Activated CD4-positive, CD25-positive, alpha-beta regulatory T cell (primary cell): ENCODE measurements around the gene CALD1.

Experiments used
- DNase-seq, 4 experiments: peaks; one replicate each; lab custom pipeline; 2025; lab: John Stamatoyannopoulos, UW

Gene CALD1

GRCh38 chr7:134761266-134761665 lies 18.2 kb upstream of the CALD1 start:
- no peak for DNase-seq

DNA sequence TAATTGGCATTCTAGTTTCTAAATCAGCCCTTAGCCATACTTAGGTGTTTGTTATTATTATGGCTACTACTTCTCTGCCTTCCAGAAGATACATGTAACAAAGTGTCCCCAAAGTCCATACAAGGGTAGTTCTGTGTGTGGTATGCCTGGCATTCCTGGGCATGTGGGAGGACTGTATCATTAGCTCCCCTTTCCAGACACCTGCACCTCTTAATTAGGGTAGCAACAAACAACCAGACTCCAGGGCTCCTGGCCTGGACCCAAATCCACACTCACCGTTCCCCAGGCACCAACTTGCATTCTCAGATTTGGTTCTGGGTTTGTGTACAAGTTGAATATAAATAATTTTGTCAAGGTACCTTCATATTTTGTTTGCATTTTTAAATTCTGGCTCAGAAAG lies 15.5 kb upstream of the CALD1 start:
- no peak for DNase-seq

GRCh38 chr7:134764365-134764764 lies 15.1 kb upstream of the CALD1 start:
- DNase-seq, result no peak

- DNase-seq, result no peak
These were observed 12.5 kb upstream of the CALD1 start for GRCh38 chr7:134766779-134767519.

- no peak for DNase-seq
These were observed 11.8 kb upstream of the CALD1 start for GRCh38 chr7:134767520-134768168.

GRCh38 chr7:134768243-134768642 lies 11.2 kb upstream of the CALD1 start:
- DNase-seq, result no peak

DNA sequence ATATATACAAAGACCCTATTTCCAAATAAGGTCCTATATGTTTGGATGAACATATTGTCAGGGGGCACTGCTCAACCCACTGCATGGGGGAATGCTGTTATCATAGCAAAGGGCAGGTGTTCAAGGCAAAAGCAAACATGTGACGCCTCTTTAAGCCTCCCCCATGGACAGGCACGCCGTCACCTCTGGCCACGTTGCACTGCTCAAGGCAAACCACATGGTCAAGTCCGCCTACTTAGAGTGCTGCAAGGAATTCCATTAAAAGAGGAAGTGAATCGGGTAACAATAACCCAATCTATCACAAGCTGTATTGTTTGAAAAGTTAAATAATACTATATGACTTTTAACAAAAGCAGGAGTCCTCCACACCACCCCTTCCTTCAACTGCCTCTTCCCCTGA lies 8.8 kb upstream of the CALD1 start:
- no peak for DNase-seq

DNA sequence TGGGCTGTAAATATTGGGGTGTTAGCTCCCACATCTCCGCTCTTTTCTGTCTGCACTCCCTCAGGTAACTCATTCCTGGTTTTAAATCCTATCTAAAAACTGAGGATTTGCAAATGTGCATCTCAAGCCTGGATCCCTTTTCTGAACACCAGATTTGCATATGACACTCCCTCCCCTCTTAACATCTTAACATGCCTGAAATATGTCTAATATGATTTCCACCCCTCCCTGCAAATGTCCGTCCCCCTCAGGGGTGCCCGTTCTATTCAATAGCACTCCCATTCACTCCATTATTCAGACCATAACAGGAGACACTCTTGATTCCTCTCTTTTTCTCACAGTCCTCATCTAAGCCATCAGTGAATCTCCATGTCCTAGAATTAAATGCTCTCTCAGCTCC lies 8.3 kb upstream of the CALD1 start:
- no peak for DNase-seq

DNA sequence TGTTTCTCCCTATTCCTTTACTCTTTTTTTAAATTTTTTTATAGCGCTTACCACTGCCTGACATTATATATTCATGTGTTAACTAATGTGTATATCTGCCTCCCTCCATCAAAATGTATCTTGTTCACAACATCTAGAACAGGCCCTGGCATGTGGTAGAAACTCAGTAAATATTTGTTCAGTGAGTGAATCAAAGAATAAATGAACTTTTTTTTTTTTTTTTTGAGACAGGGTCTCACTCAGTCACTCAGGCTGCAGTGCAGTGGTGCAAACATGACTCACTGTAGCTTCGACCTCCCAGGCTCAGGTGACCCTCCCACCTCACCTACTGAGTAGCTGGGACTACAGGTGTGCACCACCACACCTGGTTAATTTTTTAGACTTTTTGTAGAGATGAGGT lies 7.5 kb upstream of the CALD1 start:
- no peak for DNase-seq

GRCh38 chr7:134772401-134772800 lies 7.0 kb upstream of the CALD1 start:
- no peak for DNase-seq

DNA sequence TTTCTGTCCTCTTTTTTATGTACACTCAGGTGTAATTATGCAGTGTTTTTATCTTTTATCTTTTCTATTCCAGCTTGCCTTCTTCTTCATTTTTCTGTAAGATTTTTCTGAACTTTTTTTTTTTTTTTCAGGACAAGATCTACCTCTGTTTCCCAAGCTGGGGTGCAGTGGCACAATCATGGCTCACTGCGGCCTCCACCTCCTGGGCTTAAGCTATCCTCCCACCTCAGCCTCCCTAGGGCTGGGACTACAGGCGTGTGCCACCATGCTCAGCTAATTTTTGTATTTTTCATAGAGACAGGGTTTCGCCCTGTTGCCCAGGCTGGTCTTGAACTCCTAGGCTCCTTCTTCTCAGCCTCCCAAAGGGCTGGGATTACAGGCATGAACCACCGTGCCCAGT lies 6.3 kb upstream of the CALD1 start:
- no peak for DNase-seq

GRCh38 chr7:134774119-134774518 lies 5.3 kb upstream of the CALD1 start:
- no peak for DNase-seq

GRCh38 chr7:134777470-134777869 lies 2.0 kb upstream of the CALD1 start:
- DNase-seq, result no peak

DNA sequence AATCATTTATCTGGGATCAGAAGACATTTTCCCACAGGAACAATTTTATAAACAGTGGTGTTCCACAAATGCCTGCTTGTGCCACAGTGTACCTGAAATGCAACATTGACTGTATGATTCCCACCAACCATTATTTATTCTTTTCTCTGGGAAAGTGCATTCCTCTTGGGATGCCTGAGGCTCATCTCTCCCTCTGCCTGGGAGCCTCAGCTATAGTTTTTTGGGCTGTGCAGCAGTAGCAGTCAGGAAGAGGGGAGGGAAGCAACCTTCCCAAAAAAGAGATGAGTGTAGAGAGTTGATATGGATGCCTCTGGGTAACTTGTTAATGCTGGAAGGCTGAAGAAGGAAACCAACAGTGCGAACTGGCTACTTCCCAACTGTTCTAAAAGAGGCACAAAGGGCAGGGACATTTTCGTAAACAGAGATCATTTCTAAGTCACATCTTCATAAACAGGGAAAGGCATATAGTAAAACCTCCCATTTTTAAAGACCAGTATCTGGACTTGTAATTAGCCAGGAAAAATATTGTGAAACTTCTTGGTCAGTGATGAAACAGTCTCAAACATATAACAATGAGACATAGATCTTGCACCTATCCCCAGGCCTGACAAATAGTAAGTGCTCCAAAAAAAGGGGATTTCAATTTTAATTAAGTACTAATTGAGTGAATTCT lies 1.4 kb upstream of the CALD1 start:
- no peak for DNase-seq

GRCh38 chr7:134779741-134780065 lies 269 bp downstream of the CALD1 start:
- DNase-seq, result no peak

DNA sequence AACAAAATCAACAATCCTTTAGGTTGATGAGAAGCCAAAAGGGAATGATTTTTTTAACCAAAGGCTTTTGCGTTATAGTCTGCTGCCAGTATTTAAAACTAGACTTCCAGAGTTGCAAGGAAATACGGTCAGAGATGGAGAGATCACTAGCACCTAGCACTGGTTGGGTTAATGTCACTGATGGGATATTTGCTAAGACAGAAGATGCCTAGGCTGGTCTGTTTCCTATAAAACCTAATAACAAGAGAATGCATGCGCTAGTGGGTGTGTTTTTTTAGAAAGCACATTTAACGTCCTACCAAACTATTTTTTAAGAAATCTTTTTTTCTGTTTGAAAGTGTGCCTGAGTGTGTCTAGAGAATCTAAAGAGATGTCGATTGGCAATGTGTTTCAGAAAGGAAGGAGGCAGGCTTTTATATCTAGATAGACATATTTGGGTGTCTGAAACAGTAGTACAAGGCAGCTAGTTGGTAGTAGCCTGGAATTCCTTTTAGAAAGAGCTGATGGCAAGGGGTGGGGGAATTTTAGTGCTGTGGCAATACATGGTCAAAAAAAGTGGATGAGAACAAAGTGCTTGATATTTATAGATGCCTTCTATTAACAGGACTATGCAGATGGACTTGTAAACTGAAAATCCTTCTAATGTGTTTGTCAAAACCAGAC lies 863 bp downstream of the CALD1 start:
- no peak for DNase-seq

DNA sequence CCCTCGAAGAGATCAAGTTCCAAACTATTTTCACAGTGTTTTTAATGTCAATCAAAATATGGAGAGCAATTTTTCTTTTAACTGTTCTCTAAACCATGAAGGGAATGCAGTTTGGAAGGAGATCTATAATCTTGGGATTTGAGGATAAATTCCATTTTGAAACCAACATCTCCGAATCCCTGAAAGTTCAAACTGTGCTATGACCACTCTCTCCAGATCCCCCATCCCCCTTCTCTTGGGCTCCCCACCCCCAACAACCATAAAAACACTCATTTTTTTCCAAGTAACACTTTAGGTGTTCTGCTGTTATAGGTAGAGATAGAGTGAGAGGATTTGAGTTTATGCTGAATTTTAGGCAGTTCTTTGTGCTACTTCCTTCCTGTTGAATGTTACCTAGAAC lies 1.7 kb downstream of the CALD1 start:
- DNase-seq, result no peak

GRCh38 chr7:134782121-134782623 lies 2.7 kb downstream of the CALD1 start:
- DNase-seq, result no peak

GRCh38 chr7:134783294-134784069 lies 4.0 kb downstream of the CALD1 start:
- DNase-seq, result no peak

GRCh38 chr7:134784251-134785049 lies 5.0 kb downstream of the CALD1 start:
- no peak for DNase-seq

DNA sequence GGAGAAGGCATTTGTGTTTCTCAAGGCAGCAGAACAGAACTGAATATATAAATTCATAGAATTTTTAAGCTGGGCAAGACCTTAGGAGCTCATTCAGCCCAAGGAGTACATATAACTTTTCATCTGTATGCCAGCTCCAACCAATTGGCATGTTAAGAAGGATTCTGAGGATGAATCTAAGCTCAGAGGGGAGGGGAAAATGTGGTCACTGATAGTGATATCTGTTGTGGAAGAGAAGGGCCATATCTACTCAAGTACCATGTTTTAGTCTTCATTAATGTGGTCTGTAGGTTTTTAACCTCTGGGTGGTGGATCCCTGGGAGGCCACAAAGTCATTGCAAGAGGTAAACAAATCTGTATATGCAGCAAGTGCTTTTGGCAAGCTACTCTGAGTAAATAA lies 6.4 kb downstream of the CALD1 start:
- DNase-seq, result no peak
